ENCODE data around the gene SULF2.

The SULF2 gene

DNA sequence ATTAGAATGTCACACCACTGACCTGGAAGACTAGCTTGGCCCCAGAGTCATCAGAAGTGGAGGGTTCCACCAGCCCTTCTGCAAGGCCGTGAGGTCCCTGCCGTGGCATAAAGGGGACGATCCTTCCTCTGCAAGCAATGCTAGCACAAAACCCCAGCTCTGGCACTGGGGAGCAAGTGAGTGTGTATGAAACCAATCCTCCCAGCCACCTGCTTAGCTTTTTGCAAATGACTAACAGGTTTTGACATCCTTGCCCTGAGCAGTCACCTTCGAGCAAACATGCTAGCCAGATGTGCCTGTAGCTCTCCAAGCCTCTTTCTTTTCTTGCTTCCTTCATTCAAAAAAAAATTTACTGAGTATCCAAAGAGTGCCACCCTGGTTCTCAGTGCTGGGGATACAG lies 8.6 kb downstream of the SULF2 start:
- no peak overlapping the region for H3K9ac ChIP-seq (ENCODE audit: low read length in 5 of 5)
- H3K4me3 ChIP-seq (ENCODE audit: low read depth in 1 of 5, low read length in 5 of 5): no peak overlapping the region
- H3K27me3 ChIP-seq (ENCODE audit: control insufficient read depth in 5 of 5, insufficient read depth in 4 of 5, low read length in 5 of 5): peaks cover 0 to 11% (median 2%) of the 10 kb centered on the region in 5 donors
- H3K9me3 ChIP-seq (ENCODE audit: control insufficient read depth in 5 of 5, low read length in 5 of 5): peaks cover 0 to 15% (median 5%) of the 10 kb centered on the region in 5 donors
- H3K27ac ChIP-seq (ENCODE audit: low read depth, low read length): no peak overlapping the region
- no peaks in the 10 kb centered on the region for H3K36me3 ChIP-seq (ENCODE audit: control insufficient read depth in 5 of 5, insufficient read depth in 5 of 5, low read length in 5 of 5)
- peaks cover 0 to 40% (median 3%) of the 10 kb centered on the region in 5 donors for H3K4me1 ChIP-seq (ENCODE audit: control insufficient read depth in 5 of 5, insufficient read depth in 5 of 5, low read length in 5 of 5)

- Histone ChIP-seq H3K9ac (ENCODE audit: low read length in 5 of 5) (no peak overlapping the region), H3K4me3 (ENCODE audit: low read depth in 1 of 5, low read length in 5 of 5) (no peak overlapping the region), H3K27me3 (ENCODE audit: control insufficient read depth in 5 of 5, insufficient read depth in 4 of 5, low read length in 5 of 5) (peaks cover 0 to 3% (median 0%) of the 10 kb centered on the region in 5 donors), H3K27ac (ENCODE audit: low read depth, low read length) (no peak overlapping the region), H3K9me3 (ENCODE audit: control insufficient read depth in 5 of 5, low read length in 5 of 5) (peaks cover 0 to 18% (median 7%) of the 10 kb centered on the region in 5 donors), H3K36me3 (ENCODE audit: control insufficient read depth in 5 of 5, insufficient read depth in 5 of 5, low read length in 5 of 5) (no peaks in the 10 kb centered on the region), H3K4me1 (ENCODE audit: control insufficient read depth in 5 of 5, insufficient read depth in 5 of 5, low read length in 5 of 5) (peaks cover 0 to 36% (median 3%) of the 10 kb centered on the region in 5 donors)
Measured at GRCh38 chr20:47775841-47776240, 9.4 kb downstream of the SULF2 start.

- Histone ChIP-seq H3K27me3 (ENCODE audit: control insufficient read depth in 5 of 5, insufficient read depth in 4 of 5, low read length in 5 of 5) (peaks cover 0 to 5% (median 0%) of the 10 kb centered on the region in 5 donors), H3K36me3 (ENCODE audit: control insufficient read depth in 5 of 5, insufficient read depth in 5 of 5, low read length in 5 of 5) (no peaks in the 10 kb centered on the region), H3K4me3 (ENCODE audit: low read depth in 1 of 5, low read length in 5 of 5) (no peak overlapping the region), H3K9me3 (ENCODE audit: control insufficient read depth in 5 of 5, low read length in 5 of 5) (peaks cover 0 to 22% (median 12%) of the 10 kb centered on the region in 5 donors), H3K4me1 (ENCODE audit: control insufficient read depth in 5 of 5, insufficient read depth in 5 of 5, low read length in 5 of 5) (peaks cover 0 to 36% (median 3%) of the 10 kb centered on the region in 5 donors), H3K27ac (ENCODE audit: low read depth, low read length) (no peak overlapping the region), H3K9ac (ENCODE audit: low read length in 5 of 5) (no peak overlapping the region)
Measured at GRCh38 chr20:47775039-47775438, 10.2 kb downstream of the SULF2 start.

DNA sequence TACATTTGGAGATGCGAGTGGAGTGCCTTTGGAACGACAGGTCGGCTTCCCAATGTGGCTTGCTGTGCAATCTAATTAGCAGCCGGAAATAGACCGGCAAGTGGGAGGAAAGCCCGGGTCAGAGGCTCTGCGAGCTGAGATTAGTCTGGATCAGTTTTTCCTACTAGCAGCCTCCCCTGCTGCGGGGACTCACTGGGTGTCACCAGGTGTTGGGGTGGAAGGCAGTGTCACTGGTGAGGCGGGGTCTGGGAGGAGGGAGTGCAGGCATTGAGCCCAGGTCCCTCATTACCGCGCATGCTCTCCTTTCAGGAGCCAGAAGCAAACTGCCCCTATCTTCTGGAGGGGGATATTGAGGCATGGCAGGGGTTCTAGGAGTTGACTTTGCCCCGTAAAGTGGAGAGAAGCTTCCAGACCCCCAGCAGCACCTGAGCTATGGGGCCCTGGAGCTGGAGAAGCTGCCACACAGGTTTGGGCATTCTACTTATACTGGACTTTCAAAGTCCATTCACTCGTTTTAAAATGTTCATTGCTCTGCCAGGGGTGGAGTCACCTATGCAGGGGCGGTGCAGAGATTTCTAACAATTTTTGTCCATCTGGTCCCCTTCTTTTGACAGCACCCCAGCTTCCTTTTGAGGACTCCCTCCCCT lies 11.0 kb downstream of the SULF2 start:
- Histone ChIP-seq H3K36me3 (ENCODE audit: control insufficient read depth in 5 of 5, insufficient read depth in 5 of 5, low read length in 5 of 5) (no peaks in the 10 kb centered on the region), H3K9me3 (ENCODE audit: control insufficient read depth in 5 of 5, low read length in 5 of 5) (peaks cover 0 to 22% (median 12%) of the 10 kb centered on the region in 5 donors), H3K4me1 (ENCODE audit: control insufficient read depth in 5 of 5, insufficient read depth in 5 of 5, low read length in 5 of 5) (peaks cover 0 to 36% (median 3%) of the 10 kb centered on the region in 5 donors), H3K27ac (ENCODE audit: low read depth, low read length) (no peak overlapping the region), H3K4me3 (ENCODE audit: low read depth in 1 of 5, low read length in 5 of 5) (peak overlapping the region in 3 of 5 donors; percentile 9 to 29 (median 11)), H3K27me3 (ENCODE audit: control insufficient read depth in 5 of 5, insufficient read depth in 4 of 5, low read length in 5 of 5) (peaks cover 0 to 5% (median 0%) of the 10 kb centered on the region in 5 donors), H3K9ac (ENCODE audit: low read length in 5 of 5) (peak overlapping the region in 1 of 5 donors; percentile 10)

DNA sequence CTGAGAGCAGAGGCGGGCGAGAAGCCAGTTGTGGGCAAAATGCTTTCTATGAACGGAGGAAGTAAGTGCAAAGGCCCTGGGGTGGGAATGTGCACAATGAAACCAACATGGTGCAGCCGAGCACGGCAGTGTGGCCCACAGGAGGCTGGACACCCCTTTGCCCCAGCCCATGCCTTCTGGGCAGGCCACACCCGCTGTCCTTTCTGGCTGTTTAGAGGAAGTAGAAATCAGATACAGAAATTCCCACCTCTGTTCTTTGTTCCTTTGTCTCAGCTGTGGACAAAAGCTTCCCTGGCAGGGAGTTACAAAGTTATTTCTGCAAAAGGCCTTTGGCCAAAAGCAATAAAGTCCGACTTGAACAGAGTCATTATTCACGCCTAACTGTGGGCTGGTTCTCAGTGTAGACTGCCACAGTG lies 11.9 kb downstream of the SULF2 start:
- H3K4me1 ChIP-seq (ENCODE audit: control insufficient read depth in 5 of 5, insufficient read depth in 5 of 5, low read length in 5 of 5): peaks cover 0 to 38% (median 2%) of the 10 kb centered on the region in 5 donors

GRCh38 chr20:47770935-47771334 lies 14.3 kb downstream of the SULF2 start:
- peaks cover 0 to 15% (median 9%) of the 10 kb centered on the region in 5 donors for H3K9me3 ChIP-seq (ENCODE audit: control insufficient read depth in 5 of 5, low read length in 5 of 5)
- peaks cover 0 to 3% (median 0%) of the 10 kb centered on the region in 5 donors for H3K27me3 ChIP-seq (ENCODE audit: control insufficient read depth in 5 of 5, insufficient read depth in 4 of 5, low read length in 5 of 5)
- no peaks in the 10 kb centered on the region for H3K36me3 ChIP-seq (ENCODE audit: control insufficient read depth in 5 of 5, insufficient read depth in 5 of 5, low read length in 5 of 5)
- no peak overlapping the region for H3K4me3 ChIP-seq (ENCODE audit: low read depth in 1 of 5, low read length in 5 of 5)
- H3K4me1 ChIP-seq (ENCODE audit: control insufficient read depth in 5 of 5, insufficient read depth in 5 of 5, low read length in 5 of 5): peaks cover 0 to 40% (median 2%) of the 10 kb centered on the region in 5 donors
- no peak overlapping the region for H3K9ac ChIP-seq (ENCODE audit: low read length in 5 of 5)
- H3K27ac ChIP-seq (ENCODE audit: low read depth, low read length): no peak overlapping the region

More for the DNA sequence above, 11.9 kb downstream of the SULF2 start:
- Histone ChIP-seq H3K9ac (ENCODE audit: low read length in 5 of 5) (peak overlapping the region in 1 of 5 donors; percentile 10), H3K9me3 (ENCODE audit: control insufficient read depth in 5 of 5, low read length in 5 of 5) (peaks cover 0 to 22% (median 12%) of the 10 kb centered on the region in 5 donors), H3K27ac (ENCODE audit: low read depth, low read length) (no peak overlapping the region), H3K36me3 (ENCODE audit: control insufficient read depth in 5 of 5, insufficient read depth in 5 of 5, low read length in 5 of 5) (no peaks in the 10 kb centered on the region), H3K27me3 (ENCODE audit: control insufficient read depth in 5 of 5, insufficient read depth in 4 of 5, low read length in 5 of 5) (peaks cover 0 to 5% (median 0%) of the 10 kb centered on the region in 5 donors), H3K4me3 (ENCODE audit: low read depth in 1 of 5, low read length in 5 of 5) (no peak overlapping the region)

GRCh38 chr20:47768016-47768824 lies 17.1 kb downstream of the SULF2 start:
- H3K27ac ChIP-seq (ENCODE audit: low read depth, low read length): no peak overlapping the region
- peaks cover 0 to 7% (median 7%) of the 10 kb centered on the region in 5 donors for H3K9me3 ChIP-seq (ENCODE audit: control insufficient read depth in 5 of 5, low read length in 5 of 5)
- no peaks in the 10 kb centered on the region for H3K36me3 ChIP-seq (ENCODE audit: control insufficient read depth in 5 of 5, insufficient read depth in 5 of 5, low read length in 5 of 5)
- H3K9ac ChIP-seq (ENCODE audit: low read length in 5 of 5): no peak overlapping the region
- peaks cover 0 to 10% (median 7%) of the 10 kb centered on the region in 5 donors for H3K27me3 ChIP-seq (ENCODE audit: control insufficient read depth in 5 of 5, insufficient read depth in 4 of 5, low read length in 5 of 5)
- no peak overlapping the region for H3K4me3 ChIP-seq (ENCODE audit: low read depth in 1 of 5, low read length in 5 of 5)
- H3K4me1 ChIP-seq (ENCODE audit: control insufficient read depth in 5 of 5, insufficient read depth in 5 of 5, low read length in 5 of 5): peaks cover 0 to 34% (median 2%) of the 10 kb centered on the region in 5 donors

DNA sequence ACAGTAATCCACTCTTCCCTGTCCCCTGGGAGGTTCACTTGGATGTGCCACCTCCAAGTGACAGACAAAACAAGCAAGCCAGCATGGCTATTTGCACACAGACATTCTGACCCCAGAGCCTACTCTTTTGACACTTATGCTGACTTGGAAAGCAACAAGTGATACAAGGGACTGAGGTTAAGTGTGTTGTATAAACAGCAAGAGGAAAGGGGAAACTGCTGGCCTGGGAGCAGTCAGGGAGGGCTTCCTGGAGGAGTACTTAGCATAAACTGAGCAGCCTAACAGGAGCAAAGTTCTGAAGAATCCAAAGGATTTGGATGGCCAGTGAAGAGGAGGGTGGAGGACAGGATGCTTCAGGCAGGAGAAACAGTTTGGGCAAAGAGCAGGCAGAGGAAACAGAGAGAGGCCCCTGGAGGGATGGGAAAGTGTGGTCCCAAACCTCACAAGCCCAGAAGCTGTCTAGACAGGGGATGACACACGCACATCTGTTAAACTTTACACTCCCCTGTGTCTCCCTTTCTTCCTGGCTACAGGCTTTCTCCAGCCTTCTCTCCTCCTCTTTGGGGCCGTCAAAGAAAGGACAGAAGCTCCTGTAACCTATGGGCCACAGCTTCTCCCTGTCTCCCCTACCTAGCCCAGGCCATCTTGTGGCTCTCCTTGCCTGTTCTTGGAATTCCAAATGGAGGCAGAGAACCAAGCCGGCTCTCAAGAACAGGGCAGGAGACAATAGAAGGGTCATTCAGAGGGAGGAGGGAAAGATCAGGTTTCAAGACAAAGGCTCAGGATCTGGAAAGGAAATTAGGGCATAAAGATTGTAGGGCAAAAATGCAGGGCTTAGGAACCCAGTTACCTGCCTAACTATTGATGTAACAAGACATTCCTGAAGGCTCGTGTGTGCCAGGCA lies 19.3 kb downstream of the SULF2 start:
- peak overlapping the region in 1 of 5 donors; percentile 21 for H3K9ac ChIP-seq (ENCODE audit: low read length in 5 of 5)
- no peak overlapping the region for H3K4me3 ChIP-seq (ENCODE audit: low read depth in 1 of 5, low read length in 5 of 5)
- no peaks in the 10 kb centered on the region for H3K36me3 ChIP-seq (ENCODE audit: control insufficient read depth in 5 of 5, insufficient read depth in 5 of 5, low read length in 5 of 5)
- peak overlapping the region; percentile 3 for H3K27ac ChIP-seq (ENCODE audit: low read depth, low read length)
- H3K4me1 ChIP-seq (ENCODE audit: control insufficient read depth in 5 of 5, insufficient read depth in 5 of 5, low read length in 5 of 5): peaks cover 0 to 38% (median 6%) of the 10 kb centered on the region in 5 donors
- H3K27me3 ChIP-seq (ENCODE audit: control insufficient read depth in 5 of 5, insufficient read depth in 4 of 5, low read length in 5 of 5): peaks cover 1 to 18% (median 7%) of the 10 kb centered on the region in 5 donors
- H3K9me3 ChIP-seq (ENCODE audit: control insufficient read depth in 5 of 5, low read length in 5 of 5): peaks cover 0 to 6% (median 5%) of the 10 kb centered on the region in 5 donors

DNA sequence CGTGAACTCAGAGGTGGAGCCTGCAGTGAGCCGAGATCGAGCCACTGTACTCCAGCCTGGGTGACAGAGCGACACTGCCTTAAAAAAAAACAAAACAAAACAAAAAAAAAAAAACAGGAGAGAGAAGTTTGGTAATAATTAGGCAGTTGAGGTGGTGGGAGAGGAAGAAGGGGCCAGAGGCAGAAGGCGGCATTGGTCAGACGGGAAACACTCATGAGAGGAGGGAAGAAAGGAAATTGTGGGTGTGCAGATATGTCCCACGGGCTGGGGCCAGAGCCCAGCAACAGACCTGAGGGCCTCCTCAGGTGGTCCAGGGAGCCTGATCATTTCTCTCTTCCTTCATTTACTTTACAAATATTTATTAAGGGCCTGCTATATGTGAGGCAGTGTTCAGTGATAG lies 20.0 kb downstream of the SULF2 start:
- Histone ChIP-seq H3K9me3 (ENCODE audit: control insufficient read depth in 5 of 5, low read length in 5 of 5) (no peaks in the 10 kb centered on the region), H3K36me3 (ENCODE audit: control insufficient read depth in 5 of 5, insufficient read depth in 5 of 5, low read length in 5 of 5) (no peaks in the 10 kb centered on the region), H3K27me3 (ENCODE audit: control insufficient read depth in 5 of 5, insufficient read depth in 4 of 5, low read length in 5 of 5) (peaks cover 5 to 21% (median 11%) of the 10 kb centered on the region in 5 donors), H3K9ac (ENCODE audit: low read length in 5 of 5) (no peak overlapping the region), H3K27ac (ENCODE audit: low read depth, low read length) (no peak overlapping the region), H3K4me3 (ENCODE audit: low read depth in 1 of 5, low read length in 5 of 5) (no peak overlapping the region), H3K4me1 (ENCODE audit: control insufficient read depth in 5 of 5, insufficient read depth in 5 of 5, low read length in 5 of 5) (peaks cover 0 to 35% (median 6%) of the 10 kb centered on the region in 5 donors)
